Cerebellar nuclear complex (tissue), 1 donor: ENCODE measurements around the gene THBD.
"Not testable (repeated sequence)": the region's sequence is repeated elsewhere in the genome, so short reads cannot be mapped to it uniquely, and the experiment has no call there.

Source experiments
- DNase-seq, 2 experiments: peaks; one replicate each; lab custom pipeline; 2025; lab: John Stamatoyannopoulos, UW

The THBD gene

GRCh38 chr20:23035731-23036130, 13.7 kb downstream of the THBD start:
- DNase-seq = no peak

DNA sequence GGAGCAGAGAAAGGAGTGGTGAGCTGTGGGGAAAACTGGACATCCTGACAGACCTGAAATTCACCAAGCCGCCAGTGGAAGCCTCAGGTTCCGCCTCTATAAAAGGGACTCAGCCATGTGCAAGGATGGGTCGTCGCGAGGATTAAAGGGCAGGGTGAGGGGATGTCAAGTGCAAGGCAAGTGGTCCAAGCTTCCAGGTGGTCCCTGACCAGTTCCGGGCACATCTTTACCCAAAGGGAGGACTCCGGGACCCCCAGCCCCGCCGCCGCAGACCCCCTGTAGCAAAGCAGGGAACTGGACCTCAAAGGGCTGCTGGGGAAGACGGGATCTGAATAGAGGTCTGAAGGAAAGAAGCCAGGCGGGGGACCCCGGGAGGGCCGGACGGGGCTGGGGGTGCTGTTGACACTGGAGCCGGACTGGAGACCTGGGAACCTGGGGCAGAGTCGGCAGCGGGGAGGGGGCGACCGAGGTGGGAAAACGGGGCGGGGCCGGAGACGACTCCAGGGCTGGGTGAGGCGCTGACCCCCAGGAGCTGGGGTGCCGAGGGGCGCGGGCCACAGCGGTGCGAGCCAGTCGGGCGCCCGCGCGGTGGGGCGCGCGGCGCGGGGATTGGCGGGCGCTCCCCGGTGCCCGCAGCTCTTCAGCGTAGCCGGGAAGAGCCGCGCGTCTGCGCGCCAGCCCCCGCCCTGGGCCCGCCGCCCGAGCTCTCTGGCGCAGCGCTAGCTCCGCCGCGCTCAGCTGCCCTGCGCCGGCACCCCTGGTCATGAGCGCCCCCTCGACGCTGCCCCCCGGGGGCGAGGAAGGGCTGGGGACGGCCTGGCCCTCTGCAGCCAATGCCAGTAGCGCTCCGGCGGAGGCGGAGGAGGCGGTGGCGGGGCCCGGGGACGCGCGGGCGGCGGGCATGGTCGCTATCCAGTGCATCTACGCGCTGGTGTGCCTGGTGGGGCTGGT, 14.5 kb downstream of the THBD start, which contains the start of gene SSTR4:
Gene SSTR4 (plus strand): TSS at position 592 of the 951 bp plus-strand sequence. CDS start 172 bp downstream, at position 764.
- no peak for DNase-seq

DNA sequence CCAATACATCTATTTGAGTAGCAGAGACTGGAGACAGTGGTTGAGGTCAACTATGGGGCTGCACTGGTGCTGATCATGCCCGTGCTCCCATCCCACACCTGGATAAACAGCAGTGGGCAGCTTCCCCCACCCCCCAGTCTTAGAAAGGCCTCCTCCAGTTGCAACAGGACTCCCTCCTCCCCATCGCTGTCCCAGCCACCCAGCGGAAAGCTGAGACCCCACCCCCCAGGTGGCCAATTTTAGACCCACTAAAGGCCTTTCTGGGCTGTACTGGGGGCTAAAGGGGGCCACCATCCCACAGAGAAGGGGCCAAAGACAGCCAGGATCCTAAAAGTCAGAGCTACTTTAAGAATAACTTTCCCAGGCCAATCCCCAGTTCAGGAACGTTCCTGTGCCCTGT, 15.6 kb downstream of the THBD start:
- no peak for DNase-seq

GRCh38 chr20:23032750-23033078, 16.8 kb downstream of the THBD start:
- DNase-seq = no peak

GRCh38 chr20:23032056-23032749, 17.3 kb downstream of the THBD start:
- DNase-seq = no peak

DNA sequence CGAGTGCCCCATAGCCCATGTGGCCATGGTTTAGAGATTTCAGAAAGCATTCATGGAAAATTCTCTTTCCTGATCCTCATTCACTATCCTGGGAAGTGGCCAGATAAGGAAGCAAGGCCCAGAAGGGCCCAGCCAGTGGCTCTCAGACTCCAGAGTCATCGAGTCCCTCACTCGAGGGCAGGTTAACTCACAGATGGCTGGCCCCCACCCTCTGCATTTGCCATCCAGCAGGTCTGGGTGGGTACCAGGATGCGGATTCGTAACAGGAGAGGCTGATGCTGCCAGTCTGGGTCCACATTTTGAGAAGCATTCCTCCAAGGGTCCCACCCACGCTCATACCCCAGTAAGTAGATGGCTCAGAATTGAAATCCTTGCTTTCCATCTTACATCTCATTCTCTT, 18.1 kb downstream of the THBD start:
- DNase-seq = no peak

DNA sequence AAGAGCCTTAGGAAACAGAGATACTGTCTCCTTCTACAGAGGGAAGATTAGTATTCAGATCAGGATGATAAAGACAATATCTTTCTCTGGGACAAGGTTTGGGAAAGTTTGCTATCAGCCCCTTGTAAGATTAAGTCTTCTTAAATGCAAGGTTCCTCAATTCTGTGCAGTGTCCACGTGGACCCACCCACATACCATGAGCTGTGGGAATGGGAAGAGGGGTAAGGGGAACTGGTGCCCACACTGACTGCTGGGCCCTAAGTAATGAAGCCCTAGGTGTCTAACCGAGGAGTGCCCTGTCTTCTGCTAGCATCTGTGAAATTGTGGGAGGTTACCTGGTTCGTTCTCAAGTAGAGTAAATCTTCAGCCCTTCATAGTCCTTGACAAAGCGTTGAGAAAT, 20.1 kb downstream of the THBD start:
- DNase-seq = no peak

DNA sequence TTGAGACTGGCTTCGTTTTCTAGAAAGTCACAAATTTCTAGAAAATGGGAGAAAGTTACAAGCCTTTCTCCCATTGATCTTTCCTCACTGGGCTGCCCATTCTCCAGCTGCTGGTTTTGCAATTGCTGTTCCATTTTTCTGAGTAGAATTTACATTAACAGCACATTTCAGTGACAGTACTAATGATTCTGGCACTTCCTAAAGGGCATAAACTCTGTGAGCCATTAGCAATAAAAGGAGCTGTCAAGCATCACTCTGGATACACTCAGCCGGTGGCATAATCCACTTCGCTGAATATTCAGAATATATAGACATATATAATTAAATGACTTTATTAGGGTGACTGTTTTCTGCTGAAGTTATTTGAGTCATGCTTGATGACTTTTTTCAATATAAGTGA, 21.1 kb downstream of the THBD start:
- DNase-seq = no peak

DNA sequence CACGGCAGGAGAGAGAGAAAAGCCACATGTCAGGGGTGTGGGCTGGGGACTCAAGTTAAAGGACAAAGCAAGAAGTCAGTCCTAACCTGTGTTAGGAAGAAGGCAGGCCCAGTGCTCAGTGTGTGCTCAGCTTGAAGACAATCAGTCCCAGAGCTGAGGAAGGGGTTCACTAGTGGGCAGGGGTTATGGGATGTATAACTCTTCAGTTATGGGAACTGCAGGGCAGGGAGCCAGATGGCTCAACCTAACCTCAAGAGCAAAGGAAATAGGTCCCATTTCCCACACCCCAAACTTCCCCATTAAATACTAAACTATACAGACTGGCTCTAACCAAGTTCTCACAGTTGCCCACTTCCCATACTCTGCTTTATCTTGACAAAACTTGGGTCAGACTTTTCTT, 21.8 kb downstream of the THBD start:
- DNase-seq = no peak

- not testable (repeated sequence) for DNase-seq
Observed at GRCh38 chr20:23025503-23025902, 24.0 kb downstream of the THBD start.

DNA sequence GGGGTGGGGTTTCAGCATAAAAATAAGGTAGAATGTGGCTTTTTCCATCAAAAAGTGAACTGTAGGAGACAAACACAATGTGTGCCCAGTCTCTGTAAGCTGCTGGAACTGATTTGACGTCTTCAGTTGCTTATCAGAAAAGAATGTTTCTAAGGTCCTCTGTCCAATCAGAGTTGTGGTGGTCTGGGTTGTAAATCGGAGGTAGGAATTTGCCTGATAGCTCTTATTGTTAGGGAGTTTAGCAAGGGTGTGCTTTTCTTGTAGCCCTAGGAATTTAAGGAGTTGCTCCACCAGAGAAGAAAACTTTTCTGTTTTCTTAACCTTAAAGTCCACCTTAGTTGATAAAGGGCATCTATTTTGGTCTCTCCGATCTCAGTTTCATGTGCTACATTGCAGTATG, 24.8 kb downstream of the THBD start:
- DNase-seq = no peak

- DNase-seq = no peak
Observed at GRCh38 chr20:23023621-23024177, 25.8 kb downstream of the THBD start.

DNA sequence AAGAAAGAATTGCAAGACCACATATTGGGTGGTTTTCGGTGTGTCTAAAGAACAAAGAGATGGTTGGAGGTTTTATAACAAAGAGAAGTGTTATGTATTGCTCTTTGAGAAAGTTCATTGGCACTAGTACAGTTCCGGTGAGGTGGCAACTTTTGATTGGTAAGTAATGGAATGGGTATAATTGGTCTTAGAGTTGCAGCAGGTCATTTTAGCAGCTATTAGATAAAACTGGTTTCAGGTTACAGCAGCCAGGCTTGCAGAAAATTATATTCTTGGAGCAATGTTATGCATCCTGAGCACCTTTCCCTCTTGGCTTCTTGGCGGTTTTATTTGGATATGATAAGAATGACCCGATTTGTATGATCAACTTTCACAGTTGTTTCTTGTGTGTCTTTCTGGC, 26.6 kb downstream of the THBD start:
- DNase-seq = no peak

DNA sequence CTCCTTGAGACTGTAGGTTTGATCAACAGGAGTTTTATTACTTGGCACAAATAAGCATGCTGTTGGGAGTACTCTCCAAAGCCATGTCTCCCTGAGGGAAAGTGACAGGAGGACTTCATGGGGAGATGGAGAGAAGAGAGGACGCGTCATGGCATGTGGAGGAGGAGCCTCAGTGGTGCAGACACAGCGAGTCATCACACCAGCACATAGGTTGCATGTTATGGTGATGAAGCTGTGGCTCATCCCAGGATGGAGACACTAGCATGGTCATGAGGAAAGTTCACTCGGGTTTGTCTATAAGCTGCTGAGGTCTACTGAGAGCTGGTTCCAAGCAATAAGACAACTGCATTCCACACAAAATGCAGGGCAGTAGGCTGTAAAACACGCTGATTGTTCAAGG, 27.5 kb downstream of the THBD start:
- DNase-seq = no peak

DNA sequence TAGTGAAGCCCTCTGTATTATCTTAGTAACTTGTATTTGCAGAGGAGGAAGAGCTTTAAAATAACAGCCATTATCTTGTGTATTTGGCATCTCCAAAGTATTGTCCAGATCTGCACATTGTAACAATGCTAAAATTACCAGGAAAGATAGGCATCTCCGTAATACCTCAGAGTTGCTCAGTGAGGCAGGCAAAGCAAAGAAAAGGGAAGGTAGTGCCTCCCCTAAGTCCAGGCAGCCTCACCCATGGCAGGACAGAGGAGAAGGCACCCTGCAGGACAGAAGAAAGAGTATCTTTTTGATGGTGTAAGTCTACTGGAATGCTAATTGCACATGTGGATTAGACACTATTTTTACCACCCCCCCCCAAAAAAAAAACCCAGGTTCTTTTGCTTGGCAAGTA, 27.9 kb downstream of the THBD start:
- no peak for DNase-seq

DNA sequence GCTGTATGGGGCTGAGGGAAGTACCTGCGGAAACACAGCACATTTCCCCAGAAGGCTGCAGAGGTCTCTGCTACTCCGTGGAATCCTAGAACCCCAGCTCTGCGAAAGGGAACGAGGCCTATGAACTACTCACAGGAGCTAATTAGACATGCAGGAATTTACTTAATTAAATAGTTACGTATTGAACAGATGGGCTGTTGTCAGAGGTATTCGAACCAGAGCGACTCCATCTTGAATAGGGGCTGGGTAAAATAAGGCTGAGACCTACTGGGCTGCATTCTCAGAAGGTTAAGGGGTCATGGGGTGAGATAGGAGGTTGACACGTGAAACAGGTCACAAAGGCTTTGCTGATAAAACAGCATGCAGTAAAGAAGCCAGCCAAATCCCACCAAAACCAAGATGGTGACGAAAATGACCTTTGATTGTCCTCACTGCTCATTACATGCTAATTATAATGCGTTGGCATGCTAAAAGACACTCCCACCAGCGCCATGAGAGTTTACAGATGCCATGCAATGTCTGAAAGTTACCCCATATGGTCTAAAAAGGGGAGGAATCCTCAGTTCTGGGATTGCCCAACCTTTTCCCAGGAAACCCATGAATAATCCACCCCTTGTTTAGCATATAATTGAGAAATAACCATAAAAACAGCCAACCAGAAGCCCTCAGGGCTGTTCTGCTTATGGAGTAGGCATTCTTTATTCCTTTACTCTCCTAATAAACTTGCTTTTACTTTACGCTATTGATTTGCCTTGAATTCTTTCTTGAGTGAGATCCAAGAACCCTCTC, 29.0 kb downstream of the THBD start:
- DNase-seq = no peak

DNA sequence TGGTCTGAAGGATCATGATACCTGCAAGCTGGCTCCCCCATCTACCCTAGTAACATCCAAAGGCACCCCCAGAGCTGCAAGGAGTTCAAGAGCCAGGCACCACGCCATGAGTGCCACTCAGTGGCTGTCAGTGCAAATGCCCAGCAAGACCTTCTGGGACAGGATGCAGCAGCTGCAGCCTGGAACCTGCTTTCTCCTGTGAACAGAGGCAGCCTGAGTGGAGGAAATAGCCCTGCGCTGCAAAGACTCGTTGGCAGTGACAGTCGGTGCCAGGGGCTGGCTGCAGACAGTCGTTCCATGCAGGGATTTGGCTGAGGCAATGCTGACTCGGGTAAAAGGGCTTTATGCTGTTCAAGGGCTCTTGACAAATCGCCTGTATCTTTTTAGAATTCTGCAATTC, 30.1 kb downstream of the THBD start:
- no peak for DNase-seq

GRCh38 chr20:23018941-23019340, 30.5 kb downstream of the THBD start:
- no peak for DNase-seq

GRCh38 chr20:23018432-23018831, 31.0 kb downstream of the THBD start:
- no peak for DNase-seq

DNA sequence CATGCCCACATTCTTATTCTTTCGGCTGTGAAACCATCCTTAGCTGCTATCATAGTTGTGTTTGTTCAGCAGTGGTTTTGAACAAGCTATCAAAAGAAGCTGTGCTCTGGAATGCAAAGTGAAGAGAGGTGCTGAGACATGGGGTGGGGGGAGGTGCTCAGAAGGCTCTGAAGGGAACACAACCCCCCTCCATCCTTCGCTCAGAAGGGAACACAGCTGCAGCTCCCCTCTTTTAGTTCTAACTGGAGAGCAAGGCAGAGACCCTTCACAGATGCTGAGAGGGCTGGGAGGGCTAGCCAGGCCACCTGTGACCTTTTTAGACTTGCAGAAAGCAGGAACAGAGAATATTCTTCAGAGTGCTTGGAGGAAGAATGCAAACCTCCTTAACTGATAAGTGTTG, 32.0 kb downstream of the THBD start:
- DNase-seq = no peak

- DNase-seq = no peak
Observed at GRCh38 chr20:23013429-23013828, 36.0 kb downstream of the THBD start.

- DNase-seq = no peak
Observed at GRCh38 chr20:23011008-23011721, 38.3 kb downstream of the THBD start.
